GM18909 (cell line): ENCODE results near the gene HACD3.

Experiments used
- ATAC-seq: cut with Tn5 transposase; IDR thresholded peaks from one replicate; pipeline ENCODE4 v1.9.1; 2021; ENCODE audit warnings: mild to moderate bottlenecking; ENCODE audit not compliant: unreplicated experiment, poor library complexity

HACD3 gene, protein sequence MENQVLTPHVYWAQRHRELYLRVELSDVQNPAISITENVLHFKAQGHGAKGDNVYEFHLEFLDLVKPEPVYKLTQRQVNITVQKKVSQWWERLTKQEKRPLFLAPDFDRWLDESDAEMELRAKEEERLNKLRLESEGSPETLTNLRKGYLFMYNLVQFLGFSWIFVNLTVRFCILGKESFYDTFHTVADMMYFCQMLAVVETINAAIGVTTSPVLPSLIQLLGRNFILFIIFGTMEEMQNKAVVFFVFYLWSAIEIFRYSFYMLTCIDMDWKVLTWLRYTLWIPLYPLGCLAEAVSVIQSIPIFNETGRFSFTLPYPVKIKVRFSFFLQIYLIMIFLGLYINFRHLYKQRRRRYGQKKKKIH

DNA sequence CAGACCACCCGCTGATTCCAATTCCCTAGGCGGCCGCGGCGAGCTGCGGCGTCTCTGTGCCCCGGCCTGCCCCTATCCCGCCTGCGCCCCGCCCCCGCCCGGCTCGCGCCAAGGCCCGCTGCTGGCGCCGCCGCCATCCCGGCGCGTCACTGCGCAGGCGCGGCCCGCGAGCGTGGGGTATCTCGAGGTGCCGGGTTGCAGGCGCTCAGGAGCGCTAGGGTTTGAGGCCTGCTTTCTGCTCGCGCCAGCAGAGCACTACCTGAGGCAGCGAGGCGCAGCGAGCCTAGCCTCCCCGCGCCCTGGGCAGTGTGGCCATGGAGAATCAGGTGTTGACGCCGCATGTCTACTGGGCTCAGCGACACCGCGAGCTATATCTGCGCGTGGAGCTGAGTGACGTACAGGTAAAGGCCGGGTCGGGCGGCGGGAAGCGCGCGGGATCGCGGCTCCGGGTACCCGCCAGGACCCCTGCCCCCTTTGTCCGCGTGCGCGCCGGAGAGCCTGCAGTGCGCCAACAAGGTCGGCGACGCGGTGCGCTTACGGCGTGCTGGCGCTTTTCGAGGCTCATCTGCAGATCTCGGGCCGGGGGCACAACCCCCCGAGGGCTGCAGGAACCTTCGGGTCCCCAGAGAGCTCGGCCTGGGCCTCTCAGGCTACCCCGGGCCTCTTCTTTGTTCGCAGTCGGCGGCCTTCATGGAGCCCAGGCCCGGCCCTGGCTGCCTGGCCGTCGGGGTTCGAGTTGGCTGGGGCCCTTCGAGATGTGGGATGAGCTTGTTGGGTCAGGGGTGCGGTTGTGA lies at the start of gene HACD3:
Gene HACD3 (plus strand): TSS at position 146 of the 794 bp plus-strand sequence. CDS start 169 bp downstream, at position 315.
- ATAC-seq = peak; percentile 84

DNA sequence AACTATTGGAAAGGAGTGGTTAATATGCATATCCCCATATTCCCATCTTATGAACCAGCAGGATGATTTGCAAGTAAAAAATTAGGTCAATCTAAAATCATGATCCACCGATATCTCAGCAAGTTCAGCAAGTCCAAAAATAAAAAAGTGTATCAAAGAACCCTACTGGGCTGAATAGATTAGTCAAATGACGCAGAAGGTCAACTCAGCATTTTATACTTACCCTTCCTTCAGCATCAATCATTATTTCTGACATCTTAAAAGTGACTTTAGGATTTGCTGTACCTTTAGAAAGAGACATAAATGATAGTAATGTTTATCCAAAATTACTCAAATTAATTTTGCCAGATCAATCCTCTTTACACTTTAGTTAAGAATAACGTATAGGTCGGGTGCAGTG lies 45.4 kb upstream of the HACD3 start:
- no peak for ATAC-seq

DNA sequence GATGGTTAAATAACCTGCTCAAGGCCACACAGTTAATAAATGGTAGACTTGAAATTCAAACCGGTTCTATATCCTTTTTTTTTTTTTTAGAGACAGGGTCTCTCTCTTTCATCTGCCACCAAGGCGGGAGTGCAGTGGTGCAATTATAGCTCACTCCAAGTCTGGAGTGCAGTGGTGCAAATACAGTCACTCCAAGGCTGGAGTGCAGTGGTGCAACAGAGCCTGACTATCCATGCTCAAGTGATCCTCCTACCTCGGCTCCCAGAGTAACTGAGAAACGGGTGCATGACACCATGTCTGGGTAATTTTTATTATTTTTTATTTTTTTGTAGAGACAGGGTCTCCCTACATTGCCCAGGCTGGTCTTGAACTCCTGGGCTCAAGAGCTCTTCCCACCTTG lies 36.2 kb upstream of the HACD3 start:
- ATAC-seq = no peak

DNA sequence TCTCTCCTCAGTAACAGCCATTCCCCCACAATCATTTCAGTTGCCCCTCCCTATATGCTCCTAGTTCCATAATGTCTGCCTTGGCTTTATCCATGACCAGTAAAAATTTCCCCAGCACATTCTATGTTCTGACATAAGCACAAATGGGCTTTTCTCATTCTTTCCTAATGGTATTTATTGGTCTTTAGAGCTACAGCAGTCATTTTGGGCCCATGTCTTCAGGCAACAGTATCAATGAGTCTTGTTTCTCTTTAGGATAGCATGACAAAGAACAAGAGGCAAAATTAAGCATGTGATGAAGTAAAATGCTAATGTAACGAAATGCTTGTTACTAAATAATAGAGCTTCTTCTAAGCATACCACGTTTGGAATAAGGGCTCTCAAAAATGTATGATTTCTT lies 20.9 kb upstream of the HACD3 start:
- no peak for ATAC-seq

DNA sequence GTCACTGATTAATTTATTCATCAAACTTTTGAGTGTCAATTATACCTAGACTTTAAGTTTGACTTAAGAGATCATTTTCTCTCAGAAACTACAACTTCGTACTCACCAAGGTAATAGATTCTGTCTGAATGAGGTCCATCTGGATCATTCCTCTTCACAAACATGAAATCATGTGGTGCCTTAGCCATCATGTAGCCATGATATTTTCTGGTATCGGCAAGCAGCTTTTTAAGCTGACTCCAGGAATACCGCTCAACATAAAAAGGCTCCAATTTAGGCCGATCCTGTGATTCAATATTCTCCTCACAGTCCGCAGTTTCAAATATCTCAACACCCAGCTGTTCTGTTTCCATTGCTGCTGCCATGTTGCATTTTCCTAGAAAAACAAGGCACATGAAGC lies 18.1 kb upstream of the HACD3 start:
- ATAC-seq = no peak

DNA sequence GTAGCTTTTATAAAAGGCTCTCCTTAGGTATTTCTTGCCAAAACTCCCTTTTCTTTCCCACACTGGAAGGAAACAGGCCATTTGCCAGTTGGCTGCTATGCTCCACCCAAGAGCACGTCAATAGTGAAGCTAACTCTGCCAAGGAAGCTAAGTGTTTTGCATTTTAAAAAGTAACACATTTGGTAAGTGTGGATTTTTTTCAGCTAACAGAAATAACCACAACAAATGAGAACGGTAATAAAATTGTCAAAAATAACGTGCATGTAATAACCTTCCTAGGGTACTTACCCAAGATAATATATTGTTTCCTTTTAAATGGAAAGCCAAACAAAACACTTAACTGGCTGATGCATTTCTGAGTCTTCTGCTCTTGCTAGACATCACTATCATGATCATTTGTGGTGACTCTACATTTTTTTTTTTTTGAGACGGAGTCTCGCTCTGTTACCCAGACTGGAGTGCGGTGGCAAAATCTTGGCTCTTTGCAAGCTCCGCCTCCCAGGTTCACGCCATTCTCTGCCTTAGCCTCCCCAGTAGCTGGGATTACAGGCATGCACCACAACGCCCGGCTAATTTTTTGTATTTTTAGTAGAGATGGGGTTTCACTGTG lies 17.4 kb upstream of the HACD3 start:
- ATAC-seq = no peak

DNA sequence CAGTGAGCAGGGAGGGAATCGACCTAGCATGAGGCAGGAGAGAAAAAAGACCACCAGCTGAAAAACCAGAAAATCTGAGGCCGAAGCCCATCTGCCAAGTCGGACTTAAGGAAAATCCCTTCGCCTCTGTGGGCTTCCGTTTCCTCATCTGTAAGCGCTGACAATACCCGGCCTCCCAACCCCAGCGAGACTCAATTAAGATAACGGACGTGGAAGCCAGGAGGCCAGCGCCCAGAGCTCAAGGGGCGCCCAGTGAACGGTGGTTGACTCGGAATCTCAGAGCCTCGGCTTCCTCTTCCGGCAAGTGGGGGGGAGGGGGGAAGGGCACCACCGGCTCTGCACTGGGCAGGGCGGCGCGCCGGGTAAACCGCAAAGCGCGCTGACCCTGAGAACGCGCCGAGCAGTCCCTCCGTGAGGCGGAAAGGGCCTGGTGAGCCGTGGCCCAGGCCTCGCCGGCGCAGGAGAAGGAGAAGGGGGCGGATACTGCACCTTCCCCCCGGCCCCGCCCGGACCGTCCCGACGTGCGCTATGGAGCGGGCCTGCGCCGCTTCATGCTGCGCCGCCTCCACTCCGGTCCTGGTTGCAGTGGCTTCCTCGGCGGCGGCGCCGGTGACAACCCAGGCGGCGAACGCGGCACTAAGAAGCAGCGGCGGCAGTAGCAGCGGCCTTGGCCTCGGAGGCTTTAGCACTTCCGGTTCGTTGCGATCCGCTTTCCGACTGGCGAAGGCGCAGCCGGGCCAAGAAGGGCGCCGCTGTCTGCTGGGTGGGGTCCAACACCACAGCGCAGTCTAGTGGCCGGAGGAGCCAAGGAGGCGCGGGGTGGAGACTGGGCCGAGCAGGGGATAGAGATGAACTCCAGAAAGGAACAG lies 13.0 kb upstream of the HACD3 start, which contains the start of gene DPP8:
Gene DPP8 (minus strand): TSS at position 693 of the 869 bp plus-strand sequence. CDS start 5,136 bp downstream, outside the sequence.
- ATAC-seq = peak; percentile 89

DNA sequence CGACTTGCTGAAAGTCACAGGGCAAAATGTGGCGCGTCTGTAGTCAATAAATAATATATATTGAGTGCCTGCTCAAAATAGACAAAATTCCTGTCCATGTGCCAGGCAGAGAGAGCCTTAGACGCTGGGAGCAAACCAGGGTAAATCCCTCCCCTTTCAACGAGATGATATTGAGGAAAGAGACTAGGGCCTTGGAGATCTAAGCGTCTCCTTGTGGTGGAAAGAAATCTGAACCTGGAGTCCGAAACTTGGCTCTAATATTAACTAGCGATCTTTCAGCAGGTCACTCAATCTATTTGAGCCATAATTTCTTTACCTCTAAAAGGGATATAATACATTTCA lies 12.4 kb upstream of the HACD3 start:
- no peak for ATAC-seq

DNA sequence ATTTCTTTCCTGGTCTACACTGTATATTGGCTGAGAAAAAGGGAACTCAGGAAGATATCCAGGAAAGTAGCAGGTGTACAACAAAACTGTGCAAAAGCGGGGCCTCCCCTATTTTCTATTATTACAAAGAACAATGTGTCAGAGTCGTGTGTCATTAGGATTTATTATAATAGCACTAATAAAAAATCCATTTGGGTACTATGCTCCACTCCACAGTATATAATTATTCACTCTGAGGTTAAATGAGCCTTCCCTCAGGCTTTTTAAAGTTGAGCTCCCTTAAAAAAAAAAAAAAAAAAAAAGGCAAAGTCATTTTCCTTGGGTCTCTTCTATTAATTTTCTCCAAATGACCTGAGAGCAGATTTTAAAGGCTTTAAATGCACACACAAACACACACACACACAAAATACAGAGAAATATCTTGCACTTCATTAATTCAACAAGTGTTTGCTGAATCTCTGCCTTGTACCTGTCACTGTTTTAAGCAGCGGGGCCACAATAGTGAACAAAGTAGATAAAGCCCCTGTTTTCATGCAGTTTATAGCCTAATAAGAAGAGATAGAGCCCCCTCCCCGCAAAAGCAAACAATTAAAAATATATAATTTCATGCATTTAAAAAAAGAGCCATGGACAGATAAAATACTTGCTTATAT lies 11.5 kb upstream of the HACD3 start:
- ATAC-seq = no peak

DNA sequence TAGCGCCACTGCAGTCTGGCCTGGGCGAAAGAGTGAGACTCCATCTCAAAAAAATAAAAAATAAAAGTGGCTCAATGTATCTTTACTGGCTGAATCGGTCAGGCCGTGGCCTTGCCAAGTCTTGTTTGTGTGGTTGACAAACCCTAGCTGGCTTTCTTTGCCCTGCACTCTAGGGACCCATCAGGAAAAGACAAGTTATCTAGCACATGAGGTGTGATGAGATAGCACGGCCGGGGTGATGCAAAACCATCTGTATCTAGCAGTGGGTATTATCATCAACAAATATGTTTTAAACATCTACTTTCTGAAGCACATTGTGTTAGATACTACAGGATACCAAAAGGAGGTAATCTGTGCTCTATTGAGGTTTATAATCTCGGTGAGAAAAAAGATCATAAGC lies 8.9 kb upstream of the HACD3 start:
- no peak for ATAC-seq

DNA sequence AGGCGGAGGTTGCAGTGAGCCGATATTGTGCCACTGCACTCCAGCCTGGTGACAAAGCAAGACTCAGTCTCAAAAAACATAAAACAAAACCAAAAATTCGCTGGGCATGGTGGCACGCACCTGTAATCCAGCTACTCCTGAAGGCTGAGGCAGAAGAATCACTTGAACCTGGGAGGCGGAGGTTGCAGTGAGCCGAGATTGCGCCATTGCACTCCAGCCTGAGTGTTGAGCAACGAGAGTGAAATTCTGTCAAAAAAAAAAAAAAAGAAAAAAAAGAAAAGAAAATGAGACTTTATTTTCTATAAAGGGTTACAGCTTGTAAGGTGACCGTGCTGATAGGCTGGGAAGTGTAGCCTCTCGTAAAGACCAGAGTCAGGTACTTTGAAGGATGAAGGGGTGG lies 6.0 kb upstream of the HACD3 start:
- ATAC-seq = no peak

DNA sequence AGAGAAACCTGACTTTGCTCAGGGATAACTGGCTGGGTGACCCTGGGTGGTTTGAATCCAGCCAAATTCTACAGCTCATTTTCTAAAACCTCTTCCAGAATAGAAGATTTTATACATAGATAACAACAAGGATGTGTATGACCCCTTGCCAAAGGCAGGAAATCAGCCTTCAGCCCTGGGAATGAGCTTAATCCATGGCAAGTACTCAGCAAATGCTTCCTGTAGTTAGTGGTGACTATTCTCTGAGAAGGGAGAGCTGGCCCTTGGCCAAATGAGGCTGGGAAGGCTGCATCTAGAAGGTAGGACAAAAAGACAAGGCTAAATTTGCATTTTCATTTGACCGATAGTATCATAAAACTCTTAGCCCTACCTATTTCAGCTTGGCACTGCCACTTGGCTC lies 4.6 kb upstream of the HACD3 start:
- ATAC-seq = no peak

DNA sequence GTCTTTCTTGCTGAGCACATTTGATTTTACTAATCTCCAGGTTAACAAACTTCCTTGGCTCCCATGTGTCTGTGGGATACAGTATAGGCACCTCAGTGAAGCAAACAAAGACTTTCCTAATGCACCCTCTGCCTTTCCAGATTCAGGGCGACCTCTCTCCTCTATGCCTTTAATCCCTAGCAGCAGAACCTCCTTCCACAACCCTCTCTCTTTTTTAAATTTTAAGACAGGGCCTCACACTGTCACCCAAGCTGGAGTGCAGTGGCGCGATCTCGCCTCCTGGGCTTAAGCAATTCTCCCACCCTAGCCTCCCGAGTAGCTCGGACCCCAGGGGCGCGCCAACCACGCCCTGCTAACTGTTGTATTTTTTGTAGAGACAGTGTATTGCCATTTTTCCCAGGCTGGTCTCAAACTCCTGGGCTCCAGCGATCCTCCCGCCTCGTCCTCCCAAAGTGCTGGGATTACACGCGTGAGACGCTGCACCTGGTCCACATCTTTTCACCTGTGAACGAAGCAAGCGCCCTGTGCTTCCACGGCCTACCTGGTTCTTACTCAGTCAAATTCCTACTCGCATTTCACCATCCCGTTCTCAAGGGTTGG lies 1.7 kb upstream of the HACD3 start:
- no peak for ATAC-seq

DNA sequence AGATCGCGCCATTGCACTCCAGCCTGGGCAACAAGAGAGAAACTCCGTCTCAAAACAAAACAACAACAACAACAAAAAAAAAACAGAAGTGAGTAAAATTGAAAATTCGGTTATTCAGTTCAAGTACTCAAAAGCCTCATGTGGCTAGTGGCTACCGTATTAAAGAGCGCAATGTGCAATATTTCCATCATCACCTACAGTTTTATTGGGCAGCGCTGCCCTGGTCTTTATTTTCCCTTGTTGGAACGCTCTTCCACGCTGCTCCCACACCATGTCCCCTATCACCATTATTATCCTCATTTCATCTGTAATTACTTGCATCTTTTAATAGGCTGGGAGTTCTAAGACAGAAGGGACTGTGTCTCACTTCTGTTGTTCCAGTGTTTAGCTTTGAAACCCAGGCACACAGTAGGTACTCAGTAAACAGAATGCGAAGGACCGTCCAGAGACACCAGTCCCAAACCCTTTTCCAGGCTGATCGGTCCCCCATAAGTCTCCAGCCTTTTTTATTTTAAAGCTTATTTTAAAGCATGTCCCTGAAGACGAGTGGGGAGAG lies 423 bp upstream of the HACD3 start:
- no peak for ATAC-seq

DNA sequence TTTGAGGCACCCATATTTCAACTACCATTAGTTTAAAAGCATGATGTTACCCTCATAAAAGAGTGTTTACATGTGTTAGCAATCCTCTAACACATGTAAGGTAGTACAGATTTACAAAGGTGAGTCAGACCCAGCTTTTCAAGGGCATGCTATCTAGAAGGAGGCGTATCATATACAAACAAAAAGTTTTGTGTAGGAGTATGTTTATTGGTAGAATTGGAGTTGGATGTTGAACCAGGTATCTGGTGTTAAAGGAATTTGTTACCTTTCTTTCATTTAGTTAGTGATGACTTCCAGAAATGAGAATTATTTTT lies 2.4 kb downstream of the HACD3 start:
- ATAC-seq = no peak

DNA sequence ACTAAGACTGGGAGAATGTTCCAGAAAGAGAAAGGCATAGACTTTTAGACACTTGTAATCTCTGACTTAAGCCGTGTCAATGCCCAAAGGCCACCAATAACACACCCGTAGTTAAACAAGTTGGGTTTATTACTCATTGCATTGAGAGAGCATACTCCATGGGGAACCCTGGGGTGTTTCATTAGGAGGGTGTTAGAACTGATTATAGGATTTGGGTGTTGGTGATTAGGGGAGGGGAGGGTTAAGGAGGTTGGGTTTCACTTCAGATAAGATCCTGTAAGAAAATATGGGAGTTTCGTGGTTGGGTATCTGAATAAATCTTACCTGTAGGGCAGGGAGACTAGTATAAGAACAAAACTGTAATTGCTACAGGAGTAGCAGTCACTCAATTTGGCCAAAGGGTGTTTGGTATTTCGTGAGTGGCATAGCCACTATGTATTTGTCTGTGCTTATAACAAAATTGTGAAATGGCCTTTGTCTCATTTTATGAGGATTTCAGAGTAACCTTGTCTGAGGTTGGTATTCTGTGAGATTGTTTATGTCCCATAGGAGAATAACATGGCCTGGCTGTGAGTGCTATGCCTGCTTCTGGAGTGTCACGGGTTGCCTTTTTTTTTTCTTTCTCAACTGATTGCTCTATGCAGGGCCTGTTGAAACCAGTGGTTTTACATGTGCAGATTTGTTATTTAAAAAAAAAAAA lies 2.9 kb downstream of the HACD3 start:
- ATAC-seq = no peak

DNA sequence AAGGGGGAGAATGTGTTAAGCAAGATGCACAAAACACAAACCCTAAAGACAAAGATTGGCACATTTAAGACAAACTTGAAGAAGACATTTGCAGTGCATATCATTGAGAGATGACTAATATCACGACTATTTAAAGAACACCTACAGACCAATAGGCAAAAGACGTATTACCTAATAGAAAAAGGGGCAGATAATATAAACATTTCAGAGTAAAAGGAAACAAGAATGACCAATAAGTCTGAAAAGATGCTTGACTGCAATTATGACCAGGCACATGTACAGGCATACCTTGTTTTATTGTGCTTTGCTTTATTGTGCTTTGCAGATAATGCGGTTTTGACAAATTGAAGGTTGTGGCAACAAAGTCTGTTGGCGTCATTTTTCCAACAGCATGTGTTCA lies 4.9 kb downstream of the HACD3 start:
- no peak for ATAC-seq

DNA sequence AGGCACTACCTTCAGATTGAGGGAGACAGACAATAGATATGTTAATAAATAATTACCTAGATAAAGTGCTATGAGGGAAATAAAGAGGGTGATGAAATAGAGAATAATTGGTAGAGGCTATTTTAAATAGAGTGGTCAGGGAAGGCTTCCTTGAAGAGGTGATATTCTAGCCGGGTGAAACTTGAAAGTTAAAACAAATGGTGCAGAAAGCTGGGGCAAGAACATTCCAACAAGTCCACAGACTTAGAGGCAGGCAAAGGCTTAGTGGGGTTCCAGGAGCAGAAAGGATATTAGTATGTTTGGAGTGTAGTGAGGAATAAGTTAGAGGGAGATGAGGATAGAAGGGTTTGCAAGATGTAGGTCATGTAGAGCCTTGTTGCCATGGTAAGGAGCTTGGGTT lies 10.1 kb downstream of the HACD3 start:
- no peak for ATAC-seq
